Heart right ventricle (tissue), 16 donors: ENCODE data around the gene MC1R. TPM values are rescaled to one million over a fixed set of nuclear protein-coding genes. Genes with fewer than 3 reads are reported as not detected.

Source experiments
- ATAC-seq, 8 donors: fragments of 200-7000 bp; cut with Tn5 transposase; one replicate each; pipeline ENCODE4 v1.9.1; 2020; ENCODE audit warnings: mild to moderate bottlenecking in 8 of 8, moderate library complexity in 8 of 8, moderate number of reproducible peaks in 1 of 8
- DNase-seq, 2 donors: peaks; one replicate each; pipeline ENCODE4 v3.0.0-alpha.2; 2020
- H3K27ac ChIP-seq, 10 donors: fragments of 200-600 bp; sonication (generic) in 2 of 10; one replicate each; pipeline versions ENCODE4 v1.5.0 to v1.8.0; 2020 to 2022; ENCODE audit warnings: mild to moderate bottlenecking in 3 of 10
- H3K27me3 ChIP-seq, 7 donors: fragments of 200-600 bp; one replicate each; pipeline ENCODE4 v1.8.0; 2021 to 2022; ENCODE audit warnings: mild to moderate bottlenecking in 2 of 7
- H3K36me3 ChIP-seq, 9 donors: fragments of 200-600 bp; sonication (generic) in 1 of 9; one replicate each; pipeline versions ENCODE4 v1.5.0 to v1.8.0; 2020 to 2022; ENCODE audit warnings: mild to moderate bottlenecking in 2 of 9
- H3K4me1 ChIP-seq, 9 donors: fragments of 200-600 bp; sonication (generic) in 1 of 9; one replicate each; pipeline versions ENCODE4 v1.5.0 to v1.8.0; 2020 to 2022; ENCODE audit warnings: mild to moderate bottlenecking in 4 of 9
- H3K4me3 ChIP-seq, 10 donors: fragments of 200-600 bp; sonication (generic) in 2 of 10; one replicate each; pipeline versions ENCODE4 v1.5.0 to v1.8.0; 2020 to 2022; ENCODE audit warnings: mild to moderate bottlenecking in 7 of 10, moderate library complexity in 2 of 10
- H3K9me3 ChIP-seq, 11 donors: fragments of 200-600 bp in 10 of 11; sonication (generic) in 2 of 11; one replicate each; pipeline versions ENCODE4 v1.5.0 to v1.8.0; 2013 to 2022; ENCODE audit warnings: mild to moderate bottlenecking in 2 of 11, control low read depth in 1 of 11, moderate library complexity in 1 of 11
- CTCF ChIP-seq, 9 donors: fragments of 200-600 bp; sonication (generic) in 2 of 9; IDR thresholded peaks; one replicate each; pipeline versions ENCODE4 v1.5.0 to v1.8.0; 2021 to 2022; ENCODE audit warnings: antibody characterized with exemption in 9 of 9, mild to moderate bottlenecking in 5 of 9, moderate library complexity in 1 of 9
- WGBS, 2 donors: extraction: QIAGEN DNeasy Blood & Tissue Kit; methylation state at CpG; one replicate each; pipeline ENCODE4 v1.1.7; 2013; ENCODE audit warnings: inconsistent platforms in 1 of 2; 5-methylcytosine and 5-hydroxymethylcytosine counted together
- intact Hi-C, 10 donors: fragments of 100-400 bp; cut with DNase I; formaldehyde crosslinking; loops; one replicate each; pipeline versions ENCODE4 v1.11.1 to v1.14.2; 2022
- polyA plus RNA-seq, 2 donors: library from polyadenylated mRNA; stranded (reverse); fragments of 200-250 nt; gene quantifications; one replicate each; pipeline ENCODE4 v1.2.3, GENCODE V29; 2013
- total RNA-seq, 10 donors: library from RNA; stranded (reverse); fragmentation: NEBNext Ultra II Directional in 3 of 10; extraction: Animal tissue kit (Norgen Biotek cat#: 25700) in 3 of 10; gene quantifications; one replicate each; pipeline versions ENCODE4 v1.2.1 to v1.2.4, GENCODE V29; 2021 to 2023
- donor health status: Arrhythmogenic right ventricular cardiomyopathy.
- donor health status: ischemic (EF 13 %, LVEDD 7.1; RV severe dilation, severe dysfunction).
- donor health status: healthy with polysubstance abuse.
- donor health status: DM: no; HTN: yes; CAD: no.
- donor health status: DM: no; HTN: no; CAD: no.
- donor health status: ischemic (EF 25% LVEDD 6.9; RV normal size, moderate dysfunction).
- donor health status: ischemic (EF 25% LVEDD 5.7; RV mildly dilated, moderate dysfunction).
- donor health status: healthy.
- donor health status: DM: yes; HTN: yes; CAD: no.
- donor health status: Ischemic cardiomyopathy.
- donor health status: ischemic (EF 35%, LVEDD 5.7; RV mildly dilated, moderate dysfunction).
- donor health status: nonischemic (EF 11% LVEDD 7.7; RV severe dilation, severe dysfunction).
- donor health status: DM: yes; HTN: yes; CAD: no.
- donor health status: PGD.
- donor health status: ischemic (EF 29% LVEDD 5.4; RV normal size, mild dysfunction).
- donor health status: nonischemic (EF 23%, LVEDD 6.1; RV moderate dilation, normal function).

Gene MC1R
- total and polyA plus RNA-seq, 12 donors = 0.64 to 4.5 (median 1.3) TPM

GRCh38 chr16:89938175-89938885 lies 19.7 kb downstream of the MC1R start:
- ATAC-seq = no peak
- Histone ChIP-seq H3K36me3 (peaks cover 0 to 18% (median 0%) of the 10 kb centered on the region in 9 donors), H3K4me1 (no peaks in the 10 kb centered on the region), H3K27ac (no peak overlapping the region), H3K4me3 (no peak overlapping the region), H3K27me3 (no peaks in the 10 kb centered on the region), H3K9me3 (no peaks in the 10 kb centered on the region)
- TF ChIP-seq CTCF (IDR thresholded peaks at IDR 0.05) = no peak
- DNase-seq = no peak
- intact Hi-C loops = no loop called here
- 73 to 75% methylated on average over 21 of the region's 21 CpGs for WGBS, 2 donors

GRCh38 chr16:89944773-89945172 lies 26.1 kb downstream of the MC1R start:
- peaks cover 0 to 18% (median 15%) of the 10 kb centered on the region in 9 donors for H3K4me1 ChIP-seq
- 75 to 82% methylated on average over 5 of the region's 5 CpGs for WGBS, 2 donors
- H3K36me3 ChIP-seq = no peaks in the 10 kb centered on the region
- intact Hi-C loops = no loop called here
- DNase-seq (no peak), ATAC-seq (no peak)
- no peak overlapping the region for H3K4me3 ChIP-seq
- no peak overlapping the region for H3K27ac ChIP-seq
- H3K9me3 ChIP-seq = no peaks in the 10 kb centered on the region
- no peak for TF ChIP-seq CTCF (IDR thresholded peaks at IDR 0.05)
- peaks cover 0 to 23% (median 6%) of the 10 kb centered on the region in 7 donors for H3K27me3 ChIP-seq

GRCh38 chr16:89945654-89946053 lies 27.0 kb downstream of the MC1R start:
- peaks cover 0 to 23% (median 6%) of the 10 kb centered on the region in 7 donors for H3K27me3 ChIP-seq
- H3K36me3 ChIP-seq = no peaks in the 10 kb centered on the region
- H3K9me3 ChIP-seq = no peaks in the 10 kb centered on the region
- H3K27ac ChIP-seq = no peak overlapping the region
- H3K4me1 ChIP-seq = peaks cover 0 to 21% (median 15%) of the 10 kb centered on the region in 9 donors
- ATAC-seq = no peak
- WGBS, 2 donors = 67 to 78% methylated on average over 7 of the region's 7 CpGs
- no peak for DNase-seq
- H3K4me3 ChIP-seq = no peak overlapping the region
- intact Hi-C loops = no loop called here
- TF ChIP-seq CTCF (IDR thresholded peaks at IDR 0.05) = no peak

- intact Hi-C loops = no loop called here
- no peak overlapping the region for H3K4me3 ChIP-seq
- DNase-seq (no peak), ATAC-seq (no peak)
- H3K36me3 ChIP-seq = no peaks in the 10 kb centered on the region
- WGBS, 2 donors = 74 to 87% methylated on average over 5 of the region's 5 CpGs
- no peak overlapping the region for H3K27ac ChIP-seq
- no peak for TF ChIP-seq CTCF (IDR thresholded peaks at IDR 0.05)
- peaks cover 0 to 23% (median 6%) of the 10 kb centered on the region in 7 donors for H3K27me3 ChIP-seq
- peaks cover 0 to 21% (median 15%) of the 10 kb centered on the region in 9 donors for H3K4me1 ChIP-seq
- H3K9me3 ChIP-seq = no peaks in the 10 kb centered on the region
These were observed 27.9 kb downstream of the MC1R start for GRCh38 chr16:89946515-89946914.
